ENCODE results near the gene PPFIA4.

- TF ChIP-seq POLR2A (IDR thresholded peaks at IDR 0.05), result no peak
- no peak for TF ChIP-seq CTCF (IDR thresholded peaks at IDR 0.05)
- TF ChIP-seq POLR2AphosphoS5 (IDR thresholded peaks at IDR 0.05), result no peak
These were observed 49.8 kb downstream of the PPFIA4 start for GRCh38 chr1:203076031-203076511.
